Osteocyte (in vitro differentiated cells): ENCODE measurements around the gene CHD9NB. TPM values are rescaled to one million over a fixed set of nuclear protein-coding genes. Genes with fewer than 3 reads are reported as not detected.

Source experiments
- DNase-seq: peaks from one replicate; pipeline ENCODE4 v3.0.0; 2021; ENCODE audit warnings: mixed read lengths; ENCODE audit not compliant: unreplicated experiment; ENCODE audit errors: extremely low spot score
- H3K27ac Mint-ChIP-seq: one replicate; pipeline ENCODE4 v1.8.0; 2021; ENCODE audit warnings: mild to moderate bottlenecking, mixed read lengths; ENCODE audit not compliant: unreplicated experiment
- H3K27me3 Mint-ChIP-seq: one replicate; pipeline ENCODE4 v1.8.0; 2021; ENCODE audit warnings: mixed read lengths; ENCODE audit not compliant: unreplicated experiment
- H3K36me3 Mint-ChIP-seq: one replicate; pipeline ENCODE4 v1.8.0; 2021; ENCODE audit warnings: mixed read lengths; ENCODE audit not compliant: unreplicated experiment
- H3K4me1 Mint-ChIP-seq: one replicate; pipeline ENCODE4 v1.8.0; 2021; ENCODE audit warnings: mixed read lengths; ENCODE audit not compliant: unreplicated experiment
- H3K4me3 Mint-ChIP-seq: one replicate; pipeline ENCODE4 v1.8.0; 2021; ENCODE audit warnings: mild to moderate bottlenecking, moderate library complexity, mixed read lengths; ENCODE audit not compliant: unreplicated experiment
- H3K9me3 Mint-ChIP-seq: one replicate; pipeline ENCODE4 v1.8.0; 2021; ENCODE audit warnings: mixed read lengths; ENCODE audit not compliant: unreplicated experiment
- total RNA-seq: library from RNA; stranded (reverse); gene quantifications from 2 replicates; pipeline ENCODE4 v1.2.1, GENCODE V29; 2021
- TF ChIP-seq, protein P1 (sequence below): fragments of 200-600 bp; sonication (generic); IDR thresholded peaks from 2 replicates; pipeline ENCODE4 v1.5.0; 2021; ENCODE audit warnings: antibody characterized with exemption, mild to moderate bottlenecking, moderate library complexity

The CHD9NB gene
- total RNA-seq, 1 donor from 2014 or later = 4.8 TPM

DNA sequence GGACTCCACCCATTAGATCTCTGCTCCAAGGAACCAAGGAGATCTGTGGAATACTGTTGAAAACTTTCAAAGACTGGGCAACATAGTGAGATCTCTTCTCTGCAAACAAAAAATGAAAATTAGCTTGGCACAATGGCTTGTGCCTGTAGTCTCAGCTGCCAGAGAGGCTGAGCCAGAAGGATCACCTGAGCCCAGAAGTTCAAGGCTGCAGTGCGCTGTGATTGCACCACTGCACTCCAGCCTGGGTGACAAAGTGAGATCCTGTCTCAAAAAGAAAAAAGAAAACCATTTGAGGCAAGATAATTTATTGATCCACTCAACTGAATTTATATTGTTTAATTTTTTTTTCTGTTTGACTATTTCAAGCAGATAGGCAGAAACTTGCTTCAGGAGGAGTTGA is 54.8 kb downstream of the CHD9NB start:
- H3K36me3 Mint-ChIP-seq = no peaks in the 10 kb centered on the region
- H3K9me3 Mint-ChIP-seq = no peaks in the 10 kb centered on the region
- no peak for DNase-seq
- H3K4me1 Mint-ChIP-seq = no peaks in the 10 kb centered on the region
- no peak overlapping the region for H3K4me3 Mint-ChIP-seq
- H3K27ac Mint-ChIP-seq = no peak overlapping the region
- H3K27me3 Mint-ChIP-seq = peaks cover 6% of the 10 kb centered on the region
- TF ChIP-seq, protein P1, sequence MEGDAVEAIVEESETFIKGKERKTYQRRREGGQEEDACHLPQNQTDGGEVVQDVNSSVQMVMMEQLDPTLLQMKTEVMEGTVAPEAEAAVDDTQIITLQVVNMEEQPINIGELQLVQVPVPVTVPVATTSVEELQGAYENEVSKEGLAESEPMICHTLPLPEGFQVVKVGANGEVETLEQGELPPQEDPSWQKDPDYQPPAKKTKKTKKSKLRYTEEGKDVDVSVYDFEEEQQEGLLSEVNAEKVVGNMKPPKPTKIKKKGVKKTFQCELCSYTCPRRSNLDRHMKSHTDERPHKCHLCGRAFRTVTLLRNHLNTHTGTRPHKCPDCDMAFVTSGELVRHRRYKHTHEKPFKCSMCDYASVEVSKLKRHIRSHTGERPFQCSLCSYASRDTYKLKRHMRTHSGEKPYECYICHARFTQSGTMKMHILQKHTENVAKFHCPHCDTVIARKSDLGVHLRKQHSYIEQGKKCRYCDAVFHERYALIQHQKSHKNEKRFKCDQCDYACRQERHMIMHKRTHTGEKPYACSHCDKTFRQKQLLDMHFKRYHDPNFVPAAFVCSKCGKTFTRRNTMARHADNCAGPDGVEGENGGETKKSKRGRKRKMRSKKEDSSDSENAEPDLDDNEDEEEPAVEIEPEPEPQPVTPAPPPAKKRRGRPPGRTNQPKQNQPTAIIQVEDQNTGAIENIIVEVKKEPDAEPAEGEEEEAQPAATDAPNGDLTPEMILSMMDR = no peak

DNA sequence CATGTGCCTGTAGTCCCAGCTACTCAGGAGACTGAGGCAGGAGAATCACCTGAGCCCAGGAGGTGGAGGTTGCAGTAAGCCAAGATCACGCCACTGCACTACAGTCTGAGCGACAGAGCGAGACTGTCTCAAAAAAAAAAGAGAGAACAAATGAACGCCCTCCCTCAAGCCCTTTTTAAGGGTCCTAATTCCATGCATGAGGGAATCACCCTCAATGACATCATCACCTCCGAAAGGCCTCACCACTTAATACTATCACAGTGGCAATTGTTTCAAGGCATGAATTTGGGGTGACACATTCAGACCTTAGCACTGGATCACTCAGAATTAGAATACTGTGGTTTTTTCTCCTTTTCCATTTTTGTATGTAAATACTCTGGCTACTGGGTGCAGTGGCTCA is 57.8 kb downstream of the CHD9NB start:
- Mint-ChIP-seq H3K4me1 (no peaks in the 10 kb centered on the region), H3K27me3 (peaks cover 3% of the 10 kb centered on the region), H3K36me3 (no peaks in the 10 kb centered on the region), H3K4me3 (no peak overlapping the region), H3K27ac (no peak overlapping the region), H3K9me3 (no peaks in the 10 kb centered on the region)
- no peak for DNase-seq
- TF ChIP-seq, protein P1 = no peak

- H3K27me3 Mint-ChIP-seq = peaks cover 3% of the 10 kb centered on the region
- DNase-seq = no peak
- no peaks in the 10 kb centered on the region for H3K9me3 Mint-ChIP-seq
- H3K4me3 Mint-ChIP-seq = no peak overlapping the region
- TF ChIP-seq, protein P1 = no peak
- no peaks in the 10 kb centered on the region for H3K4me1 Mint-ChIP-seq
- no peak overlapping the region for H3K27ac Mint-ChIP-seq
- no peaks in the 10 kb centered on the region for H3K36me3 Mint-ChIP-seq
Measured at GRCh38 chr16:52993179-52993578, 59.5 kb downstream of the CHD9NB start.

DNA sequence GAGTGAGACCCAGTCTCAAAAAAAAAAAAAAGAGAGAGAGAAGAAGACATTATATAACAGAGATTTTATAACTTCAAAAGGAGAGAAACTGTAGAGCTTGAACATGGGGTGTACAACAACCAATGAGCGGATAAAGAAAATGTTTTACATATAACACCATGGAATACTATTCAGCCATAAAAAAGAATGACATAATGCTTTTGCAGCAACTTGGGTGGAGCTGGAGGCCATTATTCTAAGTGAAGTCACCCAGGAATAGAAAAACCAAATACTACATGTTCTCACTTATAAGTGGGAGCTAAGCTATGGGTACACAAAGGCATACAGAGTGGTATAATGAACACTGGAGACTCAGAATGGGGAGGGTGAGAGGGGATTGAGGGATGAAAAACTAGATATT is 61.1 kb downstream of the CHD9NB start:
- H3K9me3 Mint-ChIP-seq = no peaks in the 10 kb centered on the region
- no peak overlapping the region for H3K27ac Mint-ChIP-seq
- no peaks in the 10 kb centered on the region for H3K4me1 Mint-ChIP-seq

More for the DNA sequence above, 61.1 kb downstream of the CHD9NB start:
- Mint-ChIP-seq H3K4me3 (no peak overlapping the region), H3K27me3 (peaks cover 3% of the 10 kb centered on the region), H3K36me3 (no peaks in the 10 kb centered on the region)
- no peak for DNase-seq
- TF ChIP-seq, protein P1 = no peak

Other genes starting within 250 kb of the CHD9NB start
- gene CHD9, start 2.1 kb upstream of the CHD9NB start, total RNA-seq = 98.9 and 99.0 TPM in 2 replicates